Measurements from ENCODE around the gene ATP13A2.

- TF ChIP-seq CTCF (IDR thresholded peaks at IDR 0.05 in 4 of 5, conservative IDR thresholded peaks at IDR 0.05 in 1 of 5) (peak; percentile 71 to 85 (median 80)), POLR2A (IDR thresholded peaks at IDR 0.05) (no peak)
Measured at GRCh38 chr1:17059391-17060305, 47.9 kb upstream of the ATP13A2 start.
